GM20000 (cell line): Measurements from ENCODE around the gene TOR1B.
"Not testable (repeated sequence)": the region's sequence is repeated elsewhere in the genome, so short reads cannot be mapped to it uniquely, and the experiment has no call there.

Experiments used
- DNase-seq: peaks from one replicate; pipeline ENCODE4 v3.0.0; 2012; ENCODE audit warnings: low spot score
- CTCF ChIP-seq: IDR thresholded peaks from 2 replicates; pipeline ENCODE4 v1.5.1; 2012; ENCODE audit warnings: mild to moderate bottlenecking, control low read depth; ENCODE audit errors: extremely low read depth, missing control alignments

The TOR1B gene

GRCh38 chr9:129761293-129761900 lies 41.6 kb upstream of the TOR1B start:
- no peak for DNase-seq
- TF ChIP-seq CTCF: no peak

- DNase-seq: no peak
- TF ChIP-seq CTCF: no peak
Measured at GRCh38 chr9:129761901-129762369, 41.0 kb upstream of the TOR1B start.

- DNase-seq: not testable (repeated sequence)
Measured at GRCh38 chr9:129762370-129762984, 40.5 kb upstream of the TOR1B start.

- TF ChIP-seq CTCF: no peak
- DNase-seq: no peak
Measured at GRCh38 chr9:129762985-129763926, 39.7 kb upstream of the TOR1B start.

GRCh38 chr9:129765764-129766317 lies 37.1 kb upstream of the TOR1B start:
- no peak for TF ChIP-seq CTCF
- no peak for DNase-seq

GRCh38 chr9:129768486-129768885 lies 34.5 kb upstream of the TOR1B start:
- no peak for DNase-seq
- no peak for TF ChIP-seq CTCF

- TF ChIP-seq CTCF: no peak
- DNase-seq: no peak
Measured at GRCh38 chr9:129769669-129770068, 33.3 kb upstream of the TOR1B start.
